Nephron progenitor cell (in vitro differentiated cells): ENCODE results near the gene ABCA3.

Source experiments
- DNase-seq: peaks from one replicate; pipeline ENCODE4 v3.0.0; 2021
- H3K27ac Mint-ChIP-seq: 2 replicates; pipeline ENCODE4 v1.8.0; 2021; ENCODE audit warnings: mild to moderate bottlenecking, moderate library complexity, mixed read lengths
- H3K27me3 Mint-ChIP-seq: 2 replicates; pipeline ENCODE4 v1.8.0; 2021; ENCODE audit warnings: mild to moderate bottlenecking, low read depth, mixed read lengths; ENCODE audit not compliant: poor library complexity
- H3K36me3 Mint-ChIP-seq: 2 replicates; pipeline ENCODE4 v1.8.0; 2021; ENCODE audit warnings: low read depth, mixed read lengths
- H3K4me1 Mint-ChIP-seq: 2 replicates; pipeline ENCODE4 v1.8.0; 2021; ENCODE audit warnings: mixed read lengths
- H3K4me3 Mint-ChIP-seq: 2 replicates; pipeline ENCODE4 v1.8.0; 2021; ENCODE audit warnings: mild to moderate bottlenecking, moderate library complexity, mixed read lengths
- H3K9me3 Mint-ChIP-seq: 2 replicates; pipeline ENCODE4 v1.8.0; 2021; ENCODE audit warnings: mild to moderate bottlenecking, moderate library complexity, mixed read lengths
- TF ChIP-seq, protein P1 (sequence below): fragments of 200-600 bp; sonication (generic); IDR thresholded peaks from 2 replicates; pipeline ENCODE4 v1.5.0; 2021; ENCODE audit warnings: antibody characterized with exemption

ABCA3 gene

DNA sequence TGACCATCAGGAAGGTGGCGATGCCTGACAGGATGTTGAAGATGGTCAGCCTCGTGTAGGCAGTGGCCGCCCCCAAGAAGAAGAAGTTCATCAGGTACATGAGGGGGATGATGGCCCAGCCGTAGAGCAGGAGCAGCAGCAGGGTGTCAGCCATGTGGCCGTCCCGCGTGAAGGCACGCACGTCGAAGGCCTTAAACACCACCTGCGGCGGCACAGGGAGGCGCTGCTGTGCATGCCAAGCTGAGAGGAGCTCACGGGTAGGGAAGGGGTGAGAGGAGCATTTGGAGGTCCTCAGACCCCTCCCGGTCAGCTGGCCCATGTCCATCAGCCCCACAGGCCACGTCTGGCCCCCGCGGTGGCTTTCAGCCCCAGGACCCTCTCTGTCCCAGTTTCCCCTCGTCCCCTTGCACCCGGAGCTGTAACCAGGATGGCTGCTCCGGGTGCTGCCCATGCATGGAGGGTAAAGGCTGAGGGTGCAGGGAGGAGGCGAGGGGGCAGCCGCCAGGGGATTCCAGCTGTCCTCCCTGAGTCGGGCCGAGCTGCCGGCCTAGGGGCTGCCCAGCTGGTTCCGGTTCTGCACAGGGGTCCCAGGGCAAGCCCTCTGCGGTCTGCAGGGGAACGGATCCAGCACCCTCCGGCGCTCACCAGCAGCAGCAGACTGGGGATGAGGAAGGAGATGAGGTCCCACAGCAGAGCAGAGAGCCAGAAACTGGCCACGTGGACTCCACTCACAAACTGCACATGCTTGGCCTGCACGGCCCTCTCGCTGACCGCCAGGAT is 55.5 kb downstream of the ABCA3 start:
- Mint-ChIP-seq H3K27ac (no peak overlapping the region), H3K36me3 (no peaks in the 10 kb centered on the region), H3K4me1 (peaks cover 17% of the 10 kb centered on the region), H3K4me3 (no peak overlapping the region), H3K27me3 (peaks cover 27% of the 10 kb centered on the region), H3K9me3 (no peaks in the 10 kb centered on the region)
- no peak for DNase-seq
- TF ChIP-seq, protein P1, sequence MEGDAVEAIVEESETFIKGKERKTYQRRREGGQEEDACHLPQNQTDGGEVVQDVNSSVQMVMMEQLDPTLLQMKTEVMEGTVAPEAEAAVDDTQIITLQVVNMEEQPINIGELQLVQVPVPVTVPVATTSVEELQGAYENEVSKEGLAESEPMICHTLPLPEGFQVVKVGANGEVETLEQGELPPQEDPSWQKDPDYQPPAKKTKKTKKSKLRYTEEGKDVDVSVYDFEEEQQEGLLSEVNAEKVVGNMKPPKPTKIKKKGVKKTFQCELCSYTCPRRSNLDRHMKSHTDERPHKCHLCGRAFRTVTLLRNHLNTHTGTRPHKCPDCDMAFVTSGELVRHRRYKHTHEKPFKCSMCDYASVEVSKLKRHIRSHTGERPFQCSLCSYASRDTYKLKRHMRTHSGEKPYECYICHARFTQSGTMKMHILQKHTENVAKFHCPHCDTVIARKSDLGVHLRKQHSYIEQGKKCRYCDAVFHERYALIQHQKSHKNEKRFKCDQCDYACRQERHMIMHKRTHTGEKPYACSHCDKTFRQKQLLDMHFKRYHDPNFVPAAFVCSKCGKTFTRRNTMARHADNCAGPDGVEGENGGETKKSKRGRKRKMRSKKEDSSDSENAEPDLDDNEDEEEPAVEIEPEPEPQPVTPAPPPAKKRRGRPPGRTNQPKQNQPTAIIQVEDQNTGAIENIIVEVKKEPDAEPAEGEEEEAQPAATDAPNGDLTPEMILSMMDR = no peak

DNA sequence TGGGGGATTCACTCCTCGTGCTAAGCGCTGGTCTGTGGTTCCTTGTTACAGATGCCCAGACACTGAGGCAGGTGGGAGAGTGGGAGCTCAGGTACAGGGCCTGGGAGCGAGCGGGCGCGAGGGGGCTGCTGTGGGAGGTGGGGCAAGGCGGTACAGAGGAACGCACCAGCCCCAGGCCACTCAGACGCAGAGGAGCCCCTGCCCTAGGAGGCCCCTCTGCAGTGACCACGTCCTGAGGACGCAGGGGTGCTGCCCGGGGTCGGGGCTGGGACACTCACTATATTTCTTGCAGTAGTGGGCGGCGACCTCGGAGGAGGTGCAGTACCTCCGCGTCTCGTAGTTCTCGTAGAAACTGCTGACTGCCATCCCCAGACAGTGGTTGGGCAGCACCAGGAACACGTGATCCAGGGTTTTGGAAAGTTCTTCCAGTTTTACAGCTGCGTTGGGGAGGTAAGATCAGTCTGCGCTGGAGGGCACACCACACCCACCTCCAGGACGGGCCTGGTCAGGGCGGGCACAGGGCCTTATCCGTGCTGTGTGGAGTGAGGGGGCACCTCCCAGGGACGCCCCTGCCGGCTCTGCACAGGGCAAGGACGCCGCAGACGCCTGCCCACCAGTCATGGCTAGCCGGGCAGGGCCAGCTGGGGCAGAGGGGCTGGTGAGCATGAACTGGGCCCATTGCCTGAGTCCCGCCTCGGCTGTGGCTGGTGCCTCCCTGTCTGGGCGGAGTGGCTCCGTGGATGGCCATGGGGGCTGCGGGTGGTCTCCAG is 56.3 kb downstream of the ABCA3 start:
- H3K9me3 Mint-ChIP-seq = no peaks in the 10 kb centered on the region
- H3K27ac Mint-ChIP-seq = no peak overlapping the region
- H3K27me3 Mint-ChIP-seq = peaks cover 22% of the 10 kb centered on the region
- no peak for DNase-seq
- no peaks in the 10 kb centered on the region for H3K36me3 Mint-ChIP-seq
- peak overlapping the region; percentile 1 for H3K4me3 Mint-ChIP-seq
- TF ChIP-seq, protein P1 = no peak
- H3K4me1 Mint-ChIP-seq = peaks cover 14% of the 10 kb centered on the region

DNA sequence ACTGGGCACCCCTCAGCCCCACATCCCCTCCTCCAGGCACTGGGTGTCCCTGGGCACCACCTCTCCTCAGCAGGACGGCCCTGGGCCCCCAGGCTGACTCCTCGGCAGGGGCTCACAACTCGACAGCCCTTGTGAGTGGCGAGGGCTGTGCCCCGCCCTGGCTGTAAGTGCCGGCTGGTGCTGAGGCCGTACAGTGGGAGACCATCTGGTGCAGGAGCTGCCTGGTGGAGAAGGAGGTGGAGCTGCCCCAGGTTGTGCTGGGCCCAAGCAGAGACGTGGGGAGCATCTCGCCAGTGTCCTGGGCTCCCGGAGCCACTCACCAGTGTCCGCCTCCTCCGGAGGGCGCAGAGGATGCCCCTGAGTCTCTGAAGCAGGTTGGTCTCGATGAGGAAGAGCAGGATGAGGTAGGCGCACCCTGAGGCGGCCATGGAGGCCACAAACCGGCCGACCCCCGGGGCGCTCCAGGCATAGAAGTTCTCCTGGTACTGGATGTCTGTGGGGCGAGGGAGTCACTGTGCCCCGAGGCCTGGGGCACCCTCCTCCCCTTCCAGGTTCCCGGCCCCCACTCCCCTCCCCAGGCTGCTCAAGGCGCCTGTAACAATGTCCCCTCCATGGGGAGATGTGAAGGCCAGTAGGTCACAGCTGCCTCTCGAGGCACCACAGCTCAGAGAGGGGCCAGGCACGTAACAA is 57.5 kb downstream of the ABCA3 start:
- peaks cover 21% of the 10 kb centered on the region for H3K27me3 Mint-ChIP-seq
- H3K4me3 Mint-ChIP-seq = no peak overlapping the region
- H3K27ac Mint-ChIP-seq = no peak overlapping the region
- TF ChIP-seq, protein P1 = no peak
- no peaks in the 10 kb centered on the region for H3K36me3 Mint-ChIP-seq
- peaks cover 17% of the 10 kb centered on the region for H3K4me1 Mint-ChIP-seq
- no peak for DNase-seq
- H3K9me3 Mint-ChIP-seq = no peaks in the 10 kb centered on the region

DNA sequence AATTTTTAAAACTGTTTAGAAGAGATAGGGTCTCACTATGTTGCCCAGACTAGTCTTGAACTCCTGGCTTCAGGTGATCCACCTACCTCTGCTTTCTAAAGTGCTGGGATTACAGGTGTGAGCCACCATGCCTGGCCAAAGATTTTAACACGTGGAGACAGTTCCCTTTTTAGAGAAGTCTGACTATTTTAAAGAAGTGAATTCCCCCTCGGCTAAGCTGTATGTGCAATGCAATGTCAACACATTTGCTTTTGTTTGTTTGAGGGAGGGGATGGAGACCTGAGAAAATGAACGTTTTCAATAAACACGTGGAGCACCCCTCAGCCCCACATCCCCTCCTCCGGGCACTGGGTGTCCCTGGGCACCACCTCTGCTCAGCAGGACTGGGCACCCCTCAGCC is 58.3 kb downstream of the ABCA3 start:
- no peak for DNase-seq
- H3K9me3 Mint-ChIP-seq = no peaks in the 10 kb centered on the region
- no peak overlapping the region for H3K27ac Mint-ChIP-seq
- H3K36me3 Mint-ChIP-seq = no peaks in the 10 kb centered on the region
- TF ChIP-seq, protein P1 = no peak
- H3K4me3 Mint-ChIP-seq = no peak overlapping the region
- H3K27me3 Mint-ChIP-seq = peaks cover 19% of the 10 kb centered on the region
- peaks cover 25% of the 10 kb centered on the region for H3K4me1 Mint-ChIP-seq

DNA sequence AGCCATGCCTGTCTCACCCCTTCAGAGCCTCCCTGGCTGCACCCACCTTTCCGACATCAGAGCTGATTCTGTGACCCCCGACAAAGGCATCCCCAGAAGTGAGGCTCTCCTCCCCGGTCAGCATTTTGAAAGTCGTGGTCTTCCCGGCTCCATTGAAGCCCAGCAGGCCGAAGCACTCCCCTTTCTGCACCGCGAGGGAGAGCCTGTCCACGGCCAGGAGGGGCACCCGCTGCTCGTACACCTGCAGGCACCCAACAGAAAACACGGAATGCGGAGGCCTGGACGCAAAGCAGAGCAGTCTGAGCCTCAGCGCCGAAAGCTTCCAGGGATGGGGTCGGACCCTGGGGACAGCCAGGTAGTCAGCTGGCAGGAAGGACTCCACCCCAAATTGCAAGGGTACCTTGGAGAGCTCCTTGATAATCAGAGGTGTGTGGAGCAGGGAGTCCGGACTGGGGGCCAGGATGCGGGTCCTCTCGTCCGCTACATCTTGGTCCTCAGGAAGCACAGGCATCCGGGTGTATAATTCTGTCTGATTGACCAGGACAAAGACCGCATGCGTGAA is 59.5 kb downstream of the ABCA3 start:
- H3K27ac Mint-ChIP-seq = no peak overlapping the region
- H3K4me1 Mint-ChIP-seq = peaks cover 37% of the 10 kb centered on the region
- H3K27me3 Mint-ChIP-seq = peaks cover 16% of the 10 kb centered on the region
- no peak overlapping the region for H3K4me3 Mint-ChIP-seq
- DNase-seq = no peak
- no peaks in the 10 kb centered on the region for H3K36me3 Mint-ChIP-seq
- TF ChIP-seq, protein P1 = no peak
- no peaks in the 10 kb centered on the region for H3K9me3 Mint-ChIP-seq
